Glomerular visceral epithelial cell (primary cell): ENCODE data around the gene BCAS4.

Source experiments
- DNase-seq: peaks from one replicate; pipeline ENCODE4 v3.0.0-alpha.2; 2016; ENCODE audit errors: extremely low spot score

Gene BCAS4

DNA sequence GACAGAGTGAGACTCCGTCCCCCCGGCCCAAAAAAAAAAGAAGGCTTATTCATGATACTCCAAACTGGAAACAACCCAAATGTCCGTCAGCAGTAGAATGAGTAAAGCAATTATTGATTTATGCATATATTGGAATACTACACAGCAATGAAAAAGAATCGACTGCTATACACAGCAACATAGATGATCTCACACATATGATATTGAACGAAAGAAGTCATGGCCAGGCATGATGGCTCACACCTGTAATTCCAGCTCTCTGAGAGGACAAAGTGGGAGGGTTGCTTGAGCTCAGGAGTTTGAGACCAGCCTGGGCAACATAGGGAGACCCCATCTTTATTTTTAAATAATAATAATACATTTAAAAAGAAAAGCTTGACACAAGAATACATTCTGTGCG is 28.5 kb downstream of the BCAS4 start:
- DNase-seq = no peak

- DNase-seq = peak; percentile 50
These were observed 29.3 kb downstream of the BCAS4 start for GRCh38 chr20:50824137-50824536.

- no peak for DNase-seq
These were observed 31.3 kb downstream of the BCAS4 start for GRCh38 chr20:50826121-50826520.

DNA sequence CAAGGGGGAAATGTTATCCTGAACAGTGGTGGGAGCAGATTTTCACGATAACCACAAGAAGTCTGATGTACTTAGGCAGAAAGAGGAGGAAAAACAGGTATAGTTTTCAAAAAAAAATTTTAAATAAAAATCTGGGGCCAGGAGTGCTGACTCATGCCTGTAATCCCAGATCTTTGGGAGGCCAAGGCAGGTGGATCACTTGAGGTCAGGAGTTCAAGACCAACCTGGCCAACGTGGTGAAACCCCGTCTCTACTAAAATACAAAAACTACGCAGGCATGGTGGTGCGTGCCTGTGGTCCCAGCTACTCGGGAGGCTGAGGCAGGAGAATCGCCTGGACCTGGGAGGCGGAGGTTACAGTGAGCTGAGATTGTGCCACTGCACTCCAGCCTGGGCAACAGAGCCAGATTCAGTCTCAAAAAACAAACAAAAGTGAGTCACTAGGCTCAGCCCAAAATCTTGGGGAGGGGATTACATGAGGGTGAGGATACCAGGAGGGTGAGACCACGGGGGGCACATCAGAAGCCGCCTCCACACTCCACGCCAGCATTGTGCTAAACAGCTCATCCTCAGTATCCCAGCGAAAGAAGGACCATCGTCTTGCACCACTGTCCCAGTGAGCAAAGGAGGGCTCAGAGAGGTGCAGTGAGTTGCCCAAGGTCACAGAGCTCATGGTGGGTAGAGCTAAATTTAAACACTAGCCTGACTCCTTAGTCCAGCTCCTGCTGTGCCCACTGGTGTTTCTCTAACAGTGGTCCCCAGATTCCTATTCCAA is 33.7 kb downstream of the BCAS4 start:
- DNase-seq = no peak

GRCh38 chr20:50831622-50832021 is 36.8 kb downstream of the BCAS4 start:
- no peak for DNase-seq

DNA sequence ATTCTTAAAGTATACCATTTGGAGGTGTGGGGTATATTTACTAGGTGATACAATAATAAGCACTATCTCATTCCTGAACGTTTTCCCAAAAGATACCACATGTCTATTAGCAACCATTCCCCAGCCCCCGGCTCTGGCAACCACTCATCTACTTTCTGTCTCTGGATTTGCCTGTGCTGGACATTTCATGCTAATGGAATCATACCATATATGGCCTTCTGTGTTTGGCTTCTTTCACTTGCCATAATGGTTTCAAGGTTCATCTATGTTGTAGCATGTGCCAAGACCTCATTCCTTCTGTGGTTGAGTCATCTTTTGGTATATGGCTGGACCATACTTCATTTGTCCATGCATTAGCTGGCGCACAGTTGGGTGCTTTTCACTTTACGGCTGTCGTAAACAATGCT is 39.7 kb downstream of the BCAS4 start:
- DNase-seq = no peak

- DNase-seq = peak; percentile 63
These were observed 42.9 kb downstream of the BCAS4 start for GRCh38 chr20:50837532-50838321.

DNA sequence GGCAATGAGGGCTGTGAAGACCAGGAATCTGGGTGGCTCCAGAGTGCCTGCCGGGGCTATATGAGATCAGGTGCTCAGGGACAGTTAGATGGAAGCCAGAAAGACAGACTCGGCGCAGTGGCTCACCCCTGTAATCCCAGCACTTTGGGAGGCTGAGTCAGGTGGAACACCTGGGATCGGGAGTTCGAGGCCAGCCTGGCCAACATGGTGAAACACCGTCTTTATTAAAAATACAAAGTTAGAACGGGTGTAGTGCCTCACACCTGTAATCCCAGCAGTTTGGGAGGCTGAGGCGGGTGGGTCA is 43.4 kb downstream of the BCAS4 start:
- DNase-seq = no peak

GRCh38 chr20:50838707-50839385 is 44.0 kb downstream of the BCAS4 start:
- no peak for DNase-seq

DNA sequence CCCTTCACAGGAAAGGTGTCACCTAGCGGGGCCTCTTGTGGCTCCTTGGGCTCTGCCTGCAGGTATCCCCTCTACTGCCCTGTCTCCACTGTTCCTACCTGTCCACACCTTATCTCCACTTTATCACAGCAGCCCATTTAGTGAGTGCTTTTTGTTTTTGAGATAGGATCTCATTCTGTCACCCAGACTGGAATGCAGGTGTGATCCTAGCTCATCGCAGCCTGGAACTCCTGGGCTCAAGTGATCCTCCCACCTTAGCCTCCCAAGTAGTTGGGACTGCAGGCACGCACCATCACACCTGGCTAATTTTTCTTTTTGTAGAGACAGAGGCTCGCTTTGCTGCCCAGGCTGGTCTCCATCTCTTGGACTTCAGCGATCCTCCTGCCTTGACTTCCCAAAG is 48.0 kb downstream of the BCAS4 start:
- no peak for DNase-seq

GRCh38 chr20:50843331-50844276 is 48.7 kb downstream of the BCAS4 start:
- no peak for DNase-seq

- peak; percentile 94 for DNase-seq
These were observed 49.7 kb downstream of the BCAS4 start for GRCh38 chr20:50844430-50845100.

- no peak for DNase-seq
These were observed 50.8 kb downstream of the BCAS4 start for GRCh38 chr20:50845566-50846215.

- DNase-seq = no peak
These were observed 53.5 kb downstream of the BCAS4 start for GRCh38 chr20:50848341-50848808.

DNA sequence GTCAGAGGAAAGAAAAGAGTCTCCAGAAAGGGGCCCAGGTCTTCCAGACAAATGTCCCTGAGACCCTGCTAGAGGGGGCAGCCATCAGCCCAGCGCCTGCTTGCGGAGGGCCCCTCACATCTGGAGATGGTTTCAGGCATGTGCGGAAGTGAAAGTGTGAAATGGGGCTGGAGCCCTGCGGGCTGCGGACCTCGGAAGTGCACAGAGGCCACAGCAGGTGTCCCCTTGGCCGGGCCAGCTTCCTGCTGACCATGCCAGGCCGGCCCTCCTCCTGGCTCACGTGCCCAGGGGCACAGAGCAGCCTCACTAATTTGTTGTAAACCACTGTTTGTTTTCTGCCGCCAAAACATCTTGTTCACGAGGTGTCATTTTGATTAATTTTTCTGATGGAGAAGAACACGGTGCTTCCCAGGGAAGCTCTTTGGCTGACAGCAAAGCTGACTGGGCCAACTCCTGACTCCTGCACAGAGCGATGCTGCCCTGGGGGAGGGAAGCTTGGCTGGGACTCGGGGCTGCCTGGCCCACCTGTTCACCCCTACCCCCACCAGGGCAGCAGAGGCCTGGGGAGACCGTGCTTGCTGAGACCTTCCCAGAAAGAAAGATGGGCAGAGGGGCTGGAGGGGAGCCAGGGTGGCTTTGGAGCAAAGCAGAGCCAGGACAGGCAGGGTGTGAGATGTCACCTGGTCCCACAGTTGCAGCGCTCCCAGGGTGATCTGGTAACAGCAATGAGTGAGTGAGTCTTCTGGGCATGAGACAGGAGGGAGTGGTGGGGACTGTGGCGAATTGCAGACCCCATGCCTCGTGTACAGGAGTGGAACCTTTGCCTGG is 54.2 kb downstream of the BCAS4 start:
- no peak for DNase-seq

GRCh38 chr20:50850721-50851286 is 55.9 kb downstream of the BCAS4 start:
- DNase-seq = no peak

- DNase-seq = no peak
These were observed 57.2 kb downstream of the BCAS4 start for GRCh38 chr20:50852085-50852484.

DNA sequence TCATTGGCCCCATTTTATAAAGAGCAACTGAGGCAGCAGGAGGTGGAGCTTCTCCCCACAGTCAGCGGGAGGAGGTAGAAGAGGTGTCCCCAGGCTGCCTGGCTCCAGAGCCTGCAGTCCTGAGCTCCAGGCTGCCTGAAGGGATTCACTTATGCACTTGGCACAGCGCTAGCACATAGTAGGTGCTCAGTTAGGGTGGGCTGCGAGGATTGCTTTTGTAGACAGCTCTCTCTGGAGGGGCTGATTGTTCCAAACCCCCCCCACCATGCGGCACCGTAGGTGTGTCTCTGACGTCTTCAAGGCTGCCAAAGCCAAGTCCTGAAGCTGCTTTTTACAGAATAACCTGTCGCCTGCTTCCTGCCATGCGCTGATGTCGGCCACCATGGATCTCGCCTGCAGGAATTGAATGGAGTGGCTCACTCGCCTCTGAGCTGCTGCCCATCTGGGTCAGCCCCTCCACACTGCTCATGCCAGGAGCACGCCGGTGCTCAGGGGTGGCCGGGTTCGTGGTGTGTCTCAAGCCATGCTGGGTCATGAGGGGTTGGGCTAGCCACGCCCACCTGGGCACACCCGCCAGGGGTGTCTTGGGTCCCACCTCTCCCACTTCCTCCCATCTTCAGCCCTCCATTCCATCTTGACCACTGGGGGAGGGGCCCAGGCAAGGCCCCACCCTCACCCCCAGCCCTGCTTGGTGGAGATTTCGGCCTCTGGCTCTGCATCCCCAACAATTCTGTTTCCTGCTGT is 59.8 kb downstream of the BCAS4 start:
- no peak for DNase-seq
